PFSK-1 (cell line): ENCODE data around the gene THEMIS2.

Source experiments
- FOXP2 ChIP-seq: optimal IDR thresholded peaks from 2 replicates; pipeline ENCODE3; 2011; ENCODE audit warnings: borderline replicate concordance, control low read depth, inconsistent platforms; ENCODE audit not compliant: insufficient read depth; ENCODE audit errors: extremely low read length, extremely low read depth
- POLR2AphosphoS5 ChIP-seq: IDR thresholded peaks from 2 replicates; pipeline ENCODE4 v1.6.1; 2012; ENCODE audit warnings: low read depth, mild to moderate bottlenecking, control low read depth, low read length, moderate library complexity
- REST ChIP-seq, 2 experiments: IDR thresholded peaks; 2 replicates each; pipeline versions ENCODE4 v1.6.1 to v1.8.0; 2011 to 2012; ENCODE audit warnings: low read depth in 2 of 2, low read length in 2 of 2, control low read depth in 1 of 2, inconsistent platforms in 1 of 2, mild to moderate bottlenecking in 1 of 2, moderate library complexity in 1 of 2; ENCODE audit not compliant: insufficient read depth in 1 of 2
- SIN3A ChIP-seq: IDR thresholded peaks from 2 replicates; pipeline ENCODE4 v1.6.1; 2012; ENCODE audit warnings: mild to moderate bottlenecking, low read length, moderate library complexity, borderline replicate concordance; ENCODE audit not compliant: insufficient read depth
- TAF1 ChIP-seq: IDR thresholded peaks from 2 replicates; pipeline ENCODE4 v1.6.1; 2012; ENCODE audit warnings: low read length, control low read depth, borderline replicate concordance; ENCODE audit not compliant: insufficient read depth

The THEMIS2 gene

GRCh38 chr1:27891196-27891889 lies 19.0 kb downstream of the THEMIS2 start:
- no peak for TF ChIP-seq SIN3A
- no peak for TF ChIP-seq TAF1
- TF ChIP-seq POLR2AphosphoS5 = no peak
- no peak for TF ChIP-seq REST (IDR thresholded peaks at IDR 0.05; ENCODE audit: insufficient read depth in 1 of 2, low read depth in 2 of 2, low read length in 2 of 2)
- TF ChIP-seq FOXP2 = no peak

GRCh38 chr1:27894521-27894920 lies 22.2 kb downstream of the THEMIS2 start:
- TF ChIP-seq REST (IDR thresholded peaks at IDR 0.05; ENCODE audit: insufficient read depth in 1 of 2, low read depth in 2 of 2, low read length in 2 of 2) (no peak), POLR2AphosphoS5 (no peak), SIN3A (no peak), TAF1 (no peak), FOXP2 (no peak)

- TF ChIP-seq POLR2AphosphoS5 (no peak), REST (IDR thresholded peaks at IDR 0.05; ENCODE audit: insufficient read depth in 1 of 2, low read depth in 2 of 2, low read length in 2 of 2) (no peak), FOXP2 (no peak), SIN3A (no peak), TAF1 (no peak)
These were observed 34.4 kb downstream of the THEMIS2 start for GRCh38 chr1:27906759-27907158.

- TF ChIP-seq FOXP2 (no peak), TAF1 (no peak)
These were observed 40.1 kb downstream of the THEMIS2 start for GRCh38 chr1:27912429-27912828.

- TF ChIP-seq FOXP2 = no peak
- no peak for TF ChIP-seq SIN3A
- no peak for TF ChIP-seq REST (IDR thresholded peaks at IDR 0.05; ENCODE audit: insufficient read depth in 1 of 2, low read depth in 2 of 2, low read length in 2 of 2)
- no peak for TF ChIP-seq POLR2AphosphoS5
- TF ChIP-seq TAF1 = no peak
These were observed 42.8 kb downstream of the THEMIS2 start for GRCh38 chr1:27915082-27915575.
